ENCODE measurements around the gene C15orf61. TPM values are rescaled to one million over a fixed set of nuclear protein-coding genes. Genes with fewer than 3 reads are reported as not detected.
A peak's percentile ranks its signal among the peaks of the same experiment; 100 is the strongest.

Gene C15orf61
- total RNA-seq, 3 donors from 2014 or later (not counting 1 experiment from before 2014, with no cell fraction given), result 8.7 to 16.4 (median 12.6) TPM

- Histone ChIP-seq H3K4me1 (ENCODE audit: control insufficient read depth, insufficient read depth, low read length) (peaks cover 9% of the 10 kb centered on the region), H3K27ac (ENCODE audit: low read length) (no peak overlapping the region), H3K9me3 (ENCODE audit: control insufficient read depth, insufficient read depth, low read length) (no peaks in the 10 kb centered on the region), H3K4me3 (ENCODE audit: low read length) (no peak overlapping the region), H3K36me3 (ENCODE audit: control insufficient read depth, insufficient read depth, low read length) (peaks cover 12% of the 10 kb centered on the region), H3K27me3 (ENCODE audit: control insufficient read depth, insufficient read depth, low read length) (no peaks in the 10 kb centered on the region)
- Mint-ChIP-seq H3K4me3 (peak overlapping the region; percentile 37), H3K4me1 (peaks cover 16 to 22% of the 10 kb centered on the region in 2 donors), H3K27me3 (ENCODE audit: low read depth in 2 of 2) (no peaks in the 10 kb centered on the region), H3K27ac (no peak overlapping the region), H3K36me3 (no peaks in the 10 kb centered on the region), H3K9me3 (no peaks in the 10 kb centered on the region)
- intact Hi-C loops (cut with micrococcal nuclease), result no loop called here
- no peak for TF ChIP-seq CTCF (IDR thresholded peaks at IDR 0.05)
- ATAC-seq, result no peak
- DNase-seq, result no peak
Observed at GRCh38 chr15:67524235-67524634, 3.3 kb downstream of the C15orf61 start.

- ATAC-seq, result no peak
- Histone ChIP-seq H3K9me3 (ENCODE audit: control insufficient read depth, insufficient read depth, low read length) (no peaks in the 10 kb centered on the region), H3K27ac (ENCODE audit: low read length) (no peak overlapping the region), H3K4me3 (ENCODE audit: low read length) (no peak overlapping the region), H3K27me3 (ENCODE audit: control insufficient read depth, insufficient read depth, low read length) (no peaks in the 10 kb centered on the region), H3K4me1 (ENCODE audit: control insufficient read depth, insufficient read depth, low read length) (no peaks in the 10 kb centered on the region), H3K36me3 (ENCODE audit: control insufficient read depth, insufficient read depth, low read length) (peaks cover 12% of the 10 kb centered on the region)
- DNase-seq, result no peak
- H3K9me3 Mint-ChIP-seq, result no peaks in the 10 kb centered on the region
- intact Hi-C loops (cut with micrococcal nuclease), result no loop called here
- no peaks in the 10 kb centered on the region for H3K36me3 Mint-ChIP-seq
- H3K4me1 Mint-ChIP-seq, result no peaks in the 10 kb centered on the region
- 90% methylated on average over 3 of the region's 3 CpGs for WGBS (ENCODE audit: insufficient coverage)
- no peak for TF ChIP-seq CTCF (IDR thresholded peaks at IDR 0.05)
- H3K27ac Mint-ChIP-seq, result no peak overlapping the region
- no peak overlapping the region for H3K4me3 Mint-ChIP-seq
- H3K27me3 Mint-ChIP-seq (ENCODE audit: low read depth in 2 of 2), result no peaks in the 10 kb centered on the region
Observed at GRCh38 chr15:67528513-67528912, 7.6 kb downstream of the C15orf61 start.

- WGBS (ENCODE audit: insufficient coverage), result 83% methylated on average over 3 of the region's 3 CpGs
- intact Hi-C loops (cut with micrococcal nuclease), result no loop called here
- Mint-ChIP-seq H3K4me3 (no peak overlapping the region), H3K27me3 (ENCODE audit: low read depth in 2 of 2) (no peaks in the 10 kb centered on the region), H3K36me3 (no peaks in the 10 kb centered on the region), H3K4me1 (no peaks in the 10 kb centered on the region), H3K9me3 (no peaks in the 10 kb centered on the region), H3K27ac (no peak overlapping the region)
- DNase-seq (no peak), ATAC-seq (no peak)
- no peak for TF ChIP-seq CTCF (IDR thresholded peaks at IDR 0.05)
- no peak overlapping the region for H3K4me3 ChIP-seq (ENCODE audit: low read length)
- no peaks in the 10 kb centered on the region for H3K4me1 ChIP-seq (ENCODE audit: control insufficient read depth, insufficient read depth, low read length)
- H3K27ac ChIP-seq (ENCODE audit: low read length), result no peak overlapping the region
- peaks cover 12% of the 10 kb centered on the region for H3K36me3 ChIP-seq (ENCODE audit: control insufficient read depth, insufficient read depth, low read length)
- no peaks in the 10 kb centered on the region for H3K9me3 ChIP-seq (ENCODE audit: control insufficient read depth, insufficient read depth, low read length)
- no peaks in the 10 kb centered on the region for H3K27me3 ChIP-seq (ENCODE audit: control insufficient read depth, insufficient read depth, low read length)
Observed at GRCh38 chr15:67531379-67531914, 10.5 kb downstream of the C15orf61 start.

- Mint-ChIP-seq H3K27ac (no peak overlapping the region), H3K27me3 (ENCODE audit: low read depth in 2 of 2) (no peaks in the 10 kb centered on the region), H3K9me3 (no peaks in the 10 kb centered on the region), H3K4me3 (no peak overlapping the region), H3K36me3 (no peaks in the 10 kb centered on the region), H3K4me1 (peaks cover 0 to under 1% of the 10 kb centered on the region in 2 donors)
- WGBS (ENCODE audit: insufficient coverage), result 89% methylated on average over 1 of the region's 1 CpG
- Histone ChIP-seq H3K4me3 (ENCODE audit: low read length) (no peak overlapping the region), H3K9me3 (ENCODE audit: control insufficient read depth, insufficient read depth, low read length) (no peaks in the 10 kb centered on the region), H3K4me1 (ENCODE audit: control insufficient read depth, insufficient read depth, low read length) (no peaks in the 10 kb centered on the region), H3K27ac (ENCODE audit: low read length) (no peak overlapping the region), H3K36me3 (ENCODE audit: control insufficient read depth, insufficient read depth, low read length) (no peaks in the 10 kb centered on the region), H3K27me3 (ENCODE audit: control insufficient read depth, insufficient read depth, low read length) (no peaks in the 10 kb centered on the region)
- DNase-seq (no peak), ATAC-seq (no peak)
- no peak for TF ChIP-seq CTCF (IDR thresholded peaks at IDR 0.05)
- intact Hi-C loops (cut with micrococcal nuclease), result no loop called here
Observed at GRCh38 chr15:67533873-67534272, 12.9 kb downstream of the C15orf61 start.
